Smooth muscle cell (in vitro differentiated cells): ENCODE data around the gene PCDHB14. TPM values are rescaled to one million over a fixed set of nuclear protein-coding genes. Genes with fewer than 3 reads are reported as not detected.

Experiments
- DNase-seq: peaks from one replicate; lab custom pipeline; 2025; ENCODE audit not compliant: unreplicated experiment; lab: John Stamatoyannopoulos, UW
- H2AFZ ChIP-seq: fragments of 200-600 bp; sonication (generic); 2 replicates; pipeline ENCODE4 v1.6.0; 2016; ENCODE audit warnings: antibody characterized with exemption, low read depth, mild to moderate bottlenecking
- H3F3A ChIP-seq: fragments of 200-600 bp; sonication (generic); 2 replicates; pipeline ENCODE4 v1.6.0; 2017; ENCODE audit warnings: antibody characterized with exemption, low read depth
- H3K27ac ChIP-seq: fragments of 200-600 bp; sonication (generic); 2 replicates; pipeline ENCODE4 v1.5.1; 2016; ENCODE audit warnings: low read depth, mild to moderate bottlenecking
- H3K27me3 ChIP-seq: fragments of 200-600 bp; sonication (generic); 2 replicates; pipeline ENCODE4 v1.6.1; 2016; ENCODE audit warnings: low read depth, mild to moderate bottlenecking
- H3K36me3 ChIP-seq: fragments of 200-600 bp; sonication (generic); 2 replicates; pipeline ENCODE4 v1.5.1; 2016; ENCODE audit warnings: low read depth
- H3K4me1 ChIP-seq: fragments of 200-600 bp; sonication (generic); 2 replicates; pipeline ENCODE4 v1.5.1; 2016; ENCODE audit warnings: low read depth
- H3K4me2 ChIP-seq: fragments of 200-600 bp; sonication (generic); 2 replicates; pipeline ENCODE4 v1.6.0; 2016; ENCODE audit warnings: mild to moderate bottlenecking
- H3K4me3 ChIP-seq: fragments of 200-600 bp; sonication (generic); 2 replicates; pipeline ENCODE4 v1.5.1; 2016; ENCODE audit warnings: mild to moderate bottlenecking
- H3K79me2 ChIP-seq: fragments of 200-600 bp; sonication (generic); 2 replicates; pipeline ENCODE4 v1.6.0; 2016; ENCODE audit warnings: low read depth, mild to moderate bottlenecking
- H3K9ac ChIP-seq: fragments of 200-600 bp; sonication (generic); 2 replicates; pipeline ENCODE4 v1.6.0; 2016; ENCODE audit warnings: low read depth
- H3K9me3 ChIP-seq: fragments of 200-600 bp; sonication (generic); replicated peaks from 2 replicates; pipeline ENCODE4 v1.5.1; 2016; ENCODE audit warnings: low read depth
- H4K20me1 ChIP-seq: fragments of 200-600 bp; sonication (generic); 2 replicates; pipeline ENCODE4 v1.6.0; 2016; ENCODE audit warnings: low read depth
- CTCF ChIP-seq: fragments of 200-600 bp; sonication (generic); IDR thresholded peaks from 2 replicates; pipeline ENCODE4 v1.5.1; 2017; ENCODE audit warnings: borderline replicate concordance, mild to moderate bottlenecking, antibody characterized with exemption; ENCODE audit not compliant: insufficient read depth, poor library complexity, severe bottlenecking
- WGBS: methylation state at CpG from one replicate; pipeline ENCODE4 v1.1.7; 2016; ENCODE audit warnings: low lambda C conversion rate; 5-methylcytosine and 5-hydroxymethylcytosine counted together
- polyA plus RNA-seq: library from polyadenylated mRNA; unstranded; fragments of >200 nt; fragmentation: Nextera tagmentation; extraction: Ambion mirVana; gene quantifications from 2 replicates; pipeline ENCODE4 v1.2.1, GENCODE V29; 2016
- total RNA-seq: library from RNA; depleted of rRNA; stranded (reverse); fragments of >200 nt; gene quantifications from 2 replicates; pipeline ENCODE4 v1.2.3, GENCODE V29; 2014

Gene PCDHB14
- total and polyA plus RNA-seq, 2 experiments from 2014 or later, result 2.6 to 7.8 TPM

- Histone ChIP-seq H2AFZ (no peak overlapping the region), H3K27me3 (no peaks in the 10 kb centered on the region), H3K4me1 (no peaks in the 10 kb centered on the region), H3K4me2 (no peak overlapping the region), H3K9ac (no peak overlapping the region), H3K4me3 (no peak overlapping the region), H3K79me2 (no peaks in the 10 kb centered on the region), H3F3A (no peaks in the 10 kb centered on the region), H4K20me1 (no peaks in the 10 kb centered on the region), H3K36me3 (peaks cover 19% of the 10 kb centered on the region), H3K27ac (no peak overlapping the region), H3K9me3 (peaks cover 78% of the 10 kb centered on the region)
- DNase-seq, result no peak
- no peak for TF ChIP-seq CTCF
Observed at GRCh38 chr5:141258464-141258863, 35.3 kb downstream of the PCDHB14 start.

GRCh38 chr5:141258948-141259347, 35.8 kb downstream of the PCDHB14 start:
- no peak overlapping the region for H3K4me2 ChIP-seq
- no peaks in the 10 kb centered on the region for H3K27me3 ChIP-seq
- no peak for DNase-seq
- TF ChIP-seq CTCF, result no peak
- H3F3A ChIP-seq, result no peaks in the 10 kb centered on the region
- H3K79me2 ChIP-seq, result no peaks in the 10 kb centered on the region
- no peak overlapping the region for H2AFZ ChIP-seq
- no peak overlapping the region for H3K9ac ChIP-seq
- H4K20me1 ChIP-seq, result no peaks in the 10 kb centered on the region
- H3K9me3 ChIP-seq, result peaks cover 80% of the 10 kb centered on the region
- H3K4me3 ChIP-seq, result no peak overlapping the region
- peaks cover 19% of the 10 kb centered on the region for H3K36me3 ChIP-seq
- no peaks in the 10 kb centered on the region for H3K4me1 ChIP-seq
- H3K27ac ChIP-seq, result no peak overlapping the region

- no peak for TF ChIP-seq CTCF
- DNase-seq, result no peak
- H3K36me3 ChIP-seq, result peaks cover 12% of the 10 kb centered on the region
- WGBS, result 71% methylated on average over 5 of the region's 5 CpGs
- no peaks in the 10 kb centered on the region for H3K79me2 ChIP-seq
- H4K20me1 ChIP-seq, result no peaks in the 10 kb centered on the region
- no peak overlapping the region for H3K9ac ChIP-seq
- no peaks in the 10 kb centered on the region for H3K27me3 ChIP-seq
- H3K4me1 ChIP-seq, result no peaks in the 10 kb centered on the region
- no peaks in the 10 kb centered on the region for H3F3A ChIP-seq
- peaks cover 88% of the 10 kb centered on the region for H3K9me3 ChIP-seq
- H2AFZ ChIP-seq, result no peak overlapping the region
- no peak overlapping the region for H3K4me2 ChIP-seq
- no peak overlapping the region for H3K4me3 ChIP-seq
- no peak overlapping the region for H3K27ac ChIP-seq
Observed at GRCh38 chr5:141260458-141261237, 37.5 kb downstream of the PCDHB14 start.

- no peak for TF ChIP-seq CTCF
- DNase-seq, result no peak
- Histone ChIP-seq H3K9ac (no peak overlapping the region), H3K4me2 (no peak overlapping the region), H3K27me3 (no peaks in the 10 kb centered on the region), H3K4me1 (no peaks in the 10 kb centered on the region), H3K27ac (no peak overlapping the region), H3K9me3 (peaks cover 86% of the 10 kb centered on the region), H3F3A (no peaks in the 10 kb centered on the region), H3K36me3 (peaks cover 12% of the 10 kb centered on the region), H3K79me2 (no peaks in the 10 kb centered on the region), H2AFZ (no peak overlapping the region), H3K4me3 (no peak overlapping the region), H4K20me1 (no peaks in the 10 kb centered on the region)
- WGBS, result 96% methylated on average over 1 of the region's 1 CpG
Observed at GRCh38 chr5:141261238-141261546, 38.0 kb downstream of the PCDHB14 start.
